Hepatocyte (in vitro differentiated cells): ENCODE data around the gene COX6B2.

Experiments used
- EZH2 ChIP-seq: fragments of 200-600 bp; sonication (generic); IDR thresholded peaks from 2 replicates; pipeline ENCODE4 v1.6.1; 2016; ENCODE audit warnings: antibody characterized with exemption, mild to moderate bottlenecking, borderline replicate concordance
- EZH2phosphoT487 ChIP-seq: fragments of 200-600 bp; sonication (generic); IDR thresholded peaks from one replicate; pipeline ENCODE4 v1.6.1; 2018; ENCODE audit warnings: antibody characterized with exemption, mild to moderate bottlenecking, low read depth, moderate library complexity; ENCODE audit not compliant: unreplicated experiment, severe bottlenecking
- TF ChIP-seq, protein P1 (sequence below): fragments of 200-600 bp; sonication (generic); IDR thresholded peaks from 2 replicates; pipeline ENCODE4 v1.5.1; 2016; ENCODE audit warnings: antibody characterized with exemption, mild to moderate bottlenecking; ENCODE audit not compliant: poor library complexity

DNA sequence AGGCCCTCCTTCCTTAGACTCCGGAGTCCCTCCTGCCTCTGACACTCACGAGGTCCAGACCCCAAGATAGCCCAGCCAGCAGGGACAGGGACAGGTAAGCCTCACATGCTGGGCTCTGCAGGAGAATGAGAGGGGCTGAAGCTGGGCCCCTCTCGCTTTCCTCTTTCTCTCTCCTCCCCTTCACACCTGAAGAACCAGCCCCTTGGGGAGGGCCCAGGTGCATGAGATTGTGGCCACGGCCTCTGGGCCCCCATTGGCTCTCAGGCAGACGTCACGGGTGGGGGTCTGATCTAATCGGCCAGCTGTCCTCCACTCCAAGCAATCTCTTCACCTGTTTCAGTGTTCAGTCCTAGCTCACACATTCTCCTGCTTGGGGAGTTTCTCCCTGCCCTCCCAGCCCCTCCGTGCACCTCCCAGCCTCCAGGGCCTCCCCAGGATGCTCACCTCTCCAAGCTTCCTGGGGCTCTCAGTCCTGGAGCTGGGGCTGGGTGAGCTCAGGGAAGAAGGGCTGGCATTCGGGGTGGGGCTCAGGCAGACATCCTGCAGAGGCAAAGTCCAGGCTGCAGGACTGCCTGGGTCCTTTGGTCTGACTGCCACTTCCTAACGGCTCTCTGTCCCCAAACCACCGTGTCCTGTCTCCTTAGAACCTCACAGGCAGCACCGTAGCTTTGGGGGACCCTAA lies 32.2 kb downstream of the COX6B2 start:
- TF ChIP-seq, protein P1, sequence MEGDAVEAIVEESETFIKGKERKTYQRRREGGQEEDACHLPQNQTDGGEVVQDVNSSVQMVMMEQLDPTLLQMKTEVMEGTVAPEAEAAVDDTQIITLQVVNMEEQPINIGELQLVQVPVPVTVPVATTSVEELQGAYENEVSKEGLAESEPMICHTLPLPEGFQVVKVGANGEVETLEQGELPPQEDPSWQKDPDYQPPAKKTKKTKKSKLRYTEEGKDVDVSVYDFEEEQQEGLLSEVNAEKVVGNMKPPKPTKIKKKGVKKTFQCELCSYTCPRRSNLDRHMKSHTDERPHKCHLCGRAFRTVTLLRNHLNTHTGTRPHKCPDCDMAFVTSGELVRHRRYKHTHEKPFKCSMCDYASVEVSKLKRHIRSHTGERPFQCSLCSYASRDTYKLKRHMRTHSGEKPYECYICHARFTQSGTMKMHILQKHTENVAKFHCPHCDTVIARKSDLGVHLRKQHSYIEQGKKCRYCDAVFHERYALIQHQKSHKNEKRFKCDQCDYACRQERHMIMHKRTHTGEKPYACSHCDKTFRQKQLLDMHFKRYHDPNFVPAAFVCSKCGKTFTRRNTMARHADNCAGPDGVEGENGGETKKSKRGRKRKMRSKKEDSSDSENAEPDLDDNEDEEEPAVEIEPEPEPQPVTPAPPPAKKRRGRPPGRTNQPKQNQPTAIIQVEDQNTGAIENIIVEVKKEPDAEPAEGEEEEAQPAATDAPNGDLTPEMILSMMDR: no peak
- TF ChIP-seq EZH2: no peak
- no peak for TF ChIP-seq EZH2phosphoT487
